GM23338 (cell line): ENCODE measurements around the gene NPAS3. TPM values are rescaled to one million over a fixed set of nuclear protein-coding genes. Genes with fewer than 3 reads are reported as not detected.

Experiments used
- ATAC-seq: fragments of 200-7000 bp; cut with Tn5 transposase; 3 replicates; pipeline ENCODE4 v1.9.1; 2020
- DNase-seq: peaks from one replicate; pipeline ENCODE4 v3.0.0-alpha.2; 2015; ENCODE audit warnings: low spot score
- H2AFZ ChIP-seq: fragments of 200-600 bp; sonication (generic); 2 replicates; pipeline ENCODE4 v1.8.0; 2016; ENCODE audit warnings: antibody characterized with exemption, mild to moderate bottlenecking, moderate library complexity
- H3F3A ChIP-seq: fragments of 200-600 bp; sonication (generic); replicated peaks from 2 replicates; pipeline ENCODE4 v1.8.0; 2017; ENCODE audit warnings: antibody characterized with exemption, mixed run types, low read depth
- H3K27ac ChIP-seq: fragments of 200-600 bp; sonication (generic); 2 replicates; pipeline ENCODE4 v1.6.1; 2016; ENCODE audit warnings: low read depth
- H3K27me3 ChIP-seq: fragments of 200-600 bp; sonication (generic); 2 replicates; pipeline ENCODE4 v1.8.0; 2016; ENCODE audit warnings: mild to moderate bottlenecking, mixed run types, moderate library complexity; ENCODE audit not compliant: insufficient read depth
- H3K36me3 ChIP-seq: fragments of 200-600 bp; sonication (generic); 2 replicates; pipeline ENCODE4 v1.8.0; 2016; ENCODE audit warnings: mild to moderate bottlenecking; ENCODE audit not compliant: insufficient read depth
- H3K4me1 ChIP-seq: fragments of 200-600 bp; sonication (generic); 2 replicates; pipeline ENCODE4 v1.8.0; 2016; ENCODE audit warnings: mild to moderate bottlenecking, moderate library complexity; ENCODE audit not compliant: insufficient read depth
- H3K4me2 ChIP-seq: fragments of 200-600 bp; sonication (generic); 2 replicates; pipeline ENCODE4 v1.7.1; 2017; ENCODE audit warnings: mixed run types
- H3K4me3 ChIP-seq: fragments of 200-600 bp; sonication (generic); 2 replicates; pipeline ENCODE4 v1.6.1; 2016; ENCODE audit warnings: mixed run types
- H3K79me2 ChIP-seq: fragments of 200-600 bp; sonication (generic); replicated peaks from 2 replicates; pipeline ENCODE4 v1.8.0; 2017; ENCODE audit warnings: mild to moderate bottlenecking; ENCODE audit not compliant: insufficient read depth
- H3K9me2 ChIP-seq: fragments of 200-600 bp; sonication (generic); 2 replicates; pipeline ENCODE4 v1.8.0; 2017; ENCODE audit not compliant: insufficient read depth
- H4K20me1 ChIP-seq: fragments of 200-600 bp; sonication (generic); replicated peaks from 2 replicates; pipeline ENCODE4 v1.8.0; 2017; ENCODE audit warnings: mild to moderate bottlenecking; ENCODE audit not compliant: insufficient read depth
- H3K27ac Mint-ChIP-seq: 2 replicates; pipeline ENCODE4 v1.8.0; 2020; ENCODE audit warnings: inconsistent platforms, mild to moderate bottlenecking, moderate library complexity, mixed read lengths
- H3K27me3 Mint-ChIP-seq: 3 replicates; pipeline ENCODE4 v1.8.0; 2022; ENCODE audit warnings: low read depth, mild to moderate bottlenecking, moderate library complexity, mixed read lengths, inconsistent platforms; ENCODE audit not compliant: insufficient read depth, poor library complexity
- H3K36me3 Mint-ChIP-seq: 3 replicates; pipeline ENCODE4 v1.8.0; 2021; ENCODE audit warnings: low read depth, mild to moderate bottlenecking, inconsistent platforms, moderate library complexity, mixed read lengths
- H3K4me1 Mint-ChIP-seq: 3 replicates; pipeline ENCODE4 v1.8.0; 2020; ENCODE audit warnings: mild to moderate bottlenecking, inconsistent platforms, mixed read lengths
- H3K4me3 Mint-ChIP-seq: 3 replicates; pipeline ENCODE4 v1.8.0; 2021; ENCODE audit warnings: moderate library complexity, mild to moderate bottlenecking, inconsistent platforms, mixed read lengths
- H3K9me3 Mint-ChIP-seq: 3 replicates; pipeline ENCODE4 v1.8.0; 2020; ENCODE audit warnings: moderate library complexity, mild to moderate bottlenecking, inconsistent platforms, mixed read lengths
- CREB1 ChIP-seq: fragments of 250-450 bp; sonication (Bioruptor Pico); IDR thresholded peaks from 2 replicates; pipeline ENCODE4 v1.5.0; 2020; ENCODE audit warnings: low read depth, mild to moderate bottlenecking, moderate library complexity
- CTCF ChIP-seq, 2 experiments: fragments of 200-600 bp in 1 of 2; sonication (generic) in 1 of 2; conservative IDR thresholded peaks; 2 replicates each; pipeline versions ENCODE4 v1.5.1 to v1.6.1; 2016 to 2017; ENCODE audit warnings: antibody characterized with exemption in 2 of 2, low read depth in 2 of 2, mild to moderate bottlenecking in 2 of 2, moderate library complexity in 1 of 2
- ETS1 ChIP-seq: IDR thresholded peaks from 2 replicates; pipeline ENCODE4 v1.6.1; 2016; ENCODE audit warnings: antibody characterized with exemption
- EZH2 ChIP-seq: fragments of 200-600 bp; sonication (generic); IDR thresholded peaks from one replicate; pipeline ENCODE4 v1.8.0; 2017; ENCODE audit warnings: antibody characterized with exemption, mild to moderate bottlenecking, low read depth; ENCODE audit not compliant: unreplicated experiment
- EZH2phosphoT487 ChIP-seq: fragments of 200-600 bp; sonication (generic); IDR thresholded peaks from one replicate; pipeline ENCODE4 v1.8.1; 2018; ENCODE audit warnings: antibody characterized with exemption; ENCODE audit not compliant: unreplicated experiment
- JUNB ChIP-seq: IDR thresholded peaks from one replicate; pipeline ENCODE4 v1.6.1; 2016; ENCODE audit warnings: antibody characterized with exemption; ENCODE audit not compliant: unreplicated experiment
- NANOG ChIP-seq: IDR thresholded peaks from 2 replicates; pipeline ENCODE4 v1.6.1; 2016; ENCODE audit warnings: antibody characterized with exemption, borderline replicate concordance
- POLR2AphosphoS5 ChIP-seq: IDR thresholded peaks from 2 replicates; pipeline ENCODE4 v1.6.1; 2016; ENCODE audit warnings: antibody characterized with exemption, low read depth
- REST ChIP-seq: IDR thresholded peaks from one replicate; pipeline ENCODE4 v1.6.1; 2018; ENCODE audit warnings: antibody characterized with exemption; ENCODE audit not compliant: unreplicated experiment
- STAT1 ChIP-seq: IDR thresholded peaks from one replicate; pipeline ENCODE4 v1.6.1; 2016; ENCODE audit warnings: antibody characterized with exemption; ENCODE audit not compliant: unreplicated experiment
- ZNF114 ChIP-seq: fragments of 250-450 bp; sonication (Bioruptor Pico); IDR thresholded peaks from 2 replicates; pipeline ENCODE4 v1.5.0; 2020; ENCODE audit warnings: mild to moderate bottlenecking, moderate library complexity
- ZNF331 ChIP-seq: fragments of 250-450 bp; sonication (Bioruptor Pico); IDR thresholded peaks from 2 replicates; pipeline ENCODE4 v1.5.0; 2020; ENCODE audit warnings: low read depth, mild to moderate bottlenecking, moderate library complexity
- ZNF462 ChIP-seq: fragments of 250-450 bp; sonication (Bioruptor Pico); IDR thresholded peaks from 2 replicates; pipeline ENCODE4 v1.5.0; 2020; ENCODE audit warnings: mild to moderate bottlenecking, moderate library complexity
- polyA plus RNA-seq: library from polyadenylated mRNA; unstranded; fragments of >200 nt; fragmentation: Nextera tagmentation; extraction: Ambion mirVana; gene quantifications from 2 replicates; pipeline ENCODE4 v1.2.1, GENCODE V29; 2016
- total RNA-seq: library from RNA; depleted of rRNA; stranded (reverse); fragments of >200 nt; shearing (Covaris generic); gene quantifications from 2 replicates; pipeline ENCODE4 v1.2.3, GENCODE V29; 2014

NPAS3 gene
- total and polyA plus RNA-seq, 2 experiments from 2014 or later: 0.17 to 0.19 TPM

- Histone ChIP-seq H3K27me3 (no peaks in the 10 kb centered on the region), H3K4me3 (no peak overlapping the region), H2AFZ (no peak overlapping the region), H3F3A (no peaks in the 10 kb centered on the region), H3K4me1 (peaks cover 13% of the 10 kb centered on the region), H3K9me2 (peaks cover 12% of the 10 kb centered on the region), H3K4me2 (no peak overlapping the region), H3K36me3 (no peaks in the 10 kb centered on the region), H3K79me2 (no peaks in the 10 kb centered on the region), H4K20me1 (no peaks in the 10 kb centered on the region), H3K27ac (no peak overlapping the region)
- Mint-ChIP-seq H3K4me1 (peaks cover 18% of the 10 kb centered on the region), H3K27me3 (no peaks in the 10 kb centered on the region), H3K27ac (no peak overlapping the region), H3K9me3 (no peaks in the 10 kb centered on the region), H3K36me3 (no peaks in the 10 kb centered on the region), H3K4me3 (no peak overlapping the region)
- DNase-seq (no peak), ATAC-seq (no peak)
- TF ChIP-seq EZH2 (no peak), CTCF (conservative IDR thresholded peaks at IDR 0.05; ENCODE audit: low read depth in 2 of 2) (no peak), REST (no peak), NANOG (no peak), ZNF331 (CRISPR knock-in tag) (no peak), EZH2phosphoT487 (no peak), ZNF114 (no peak), CREB1 (CRISPR knock-in tag) (no peak), ZNF462 (CRISPR knock-in tag) (no peak), POLR2AphosphoS5 (no peak), ETS1 (no peak), STAT1 (no peak), JUNB (no peak)
Observed at GRCh38 chr14:33569821-33570687, 631.4 kb downstream of the NPAS3 start.
